Natural killer cell (primary cell): ENCODE data around the gene LRRC8C. TPM values are rescaled to one million over a fixed set of nuclear protein-coding genes. Genes with fewer than 3 reads are reported as not detected.
"Not testable (repeated sequence)": the region's sequence is repeated elsewhere in the genome, so short reads cannot be mapped to it uniquely, and the experiment has no call there.

Experiments
- ATAC-seq, 3 donors: fragments of 150-1000 bp in 2 of 3; fragments of 200-7000 bp in 1 of 3; cut with Tn5 transposase; 1 replicate in 1 of 3; 2 replicates in 2 of 3; pipeline ENCODE4 v1.10.0; 2021; ENCODE audit warnings: mild to moderate bottlenecking in 2 of 3, moderate library complexity in 2 of 3
- DNase-seq, 2 donors: peaks; one replicate each; pipeline versions ENCODE4 v3.0.0 to v3.0.0-alpha.2; 2013 to 2021; ENCODE audit warnings: mixed read lengths in 1 of 2
- H3K27ac ChIP-seq: one replicate; pipeline ENCODE4 v1.5.1; 2013; ENCODE audit warnings: mild to moderate bottlenecking, low read length
- H3K27me3 ChIP-seq: one replicate; pipeline ENCODE4 v1.6.1; 2013; ENCODE audit warnings: low read length; ENCODE audit not compliant: control insufficient read depth, insufficient read depth
- H3K36me3 ChIP-seq: one replicate; pipeline ENCODE4 v1.6.1; 2013; ENCODE audit warnings: low read length; ENCODE audit not compliant: control insufficient read depth, insufficient read depth
- H3K4me1 ChIP-seq: one replicate; pipeline ENCODE4 v1.6.1; 2013; ENCODE audit warnings: low read length; ENCODE audit not compliant: control insufficient read depth, insufficient read depth
- H3K4me3 ChIP-seq: one replicate; pipeline ENCODE4 v1.5.1; 2013; ENCODE audit warnings: low read length
- H3K9me3 ChIP-seq: one replicate; pipeline ENCODE4 v1.6.1; 2013; ENCODE audit warnings: low read length; ENCODE audit not compliant: control insufficient read depth, insufficient read depth
- H3K27ac Mint-ChIP-seq, 2 donors: one replicate each; pipeline ENCODE4 v1.8.0; 2022; ENCODE audit warnings: mild to moderate bottlenecking in 2 of 2, mixed read lengths in 2 of 2, moderate library complexity in 1 of 2
- H3K27me3 Mint-ChIP-seq, 2 donors: one replicate each; pipeline ENCODE4 v1.8.0; 2022; ENCODE audit warnings: low read depth in 2 of 2, mixed read lengths in 2 of 2
- H3K36me3 Mint-ChIP-seq: one replicate; pipeline ENCODE4 v1.8.0; 2022; ENCODE audit warnings: mixed read lengths
- H3K4me1 Mint-ChIP-seq, 2 donors: one replicate each; pipeline ENCODE4 v1.8.0; 2022; ENCODE audit warnings: mixed read lengths in 2 of 2
- H3K4me3 Mint-ChIP-seq: one replicate; pipeline ENCODE4 v1.8.0; 2022; ENCODE audit warnings: mild to moderate bottlenecking, moderate library complexity, mixed read lengths
- H3K9me3 Mint-ChIP-seq, 2 donors: one replicate each; pipeline ENCODE4 v1.8.0; 2022; ENCODE audit warnings: mixed read lengths in 2 of 2
- CTCF ChIP-seq: fragments of 200-600 bp; IDR thresholded peaks from one replicate; pipeline ENCODE4 v1.8.0; 2022; ENCODE audit warnings: antibody characterized with exemption
- WGBS: methylation state at CpG from one replicate; pipeline ENCODE4 v1.1.7; 2013; ENCODE audit warnings: missing lambda C conversion rate; ENCODE audit not compliant: insufficient coverage; 5-methylcytosine and 5-hydroxymethylcytosine counted together
- intact Hi-C: fragments of 100-400 bp; cut with micrococcal nuclease; formaldehyde crosslinking; loops from one replicate; pipeline ENCODE4 v1.14.2; 2022
- total RNA-seq, 4 donors: library from RNA; stranded (reverse); fragments of 120-200 nt in 1 of 4; gene quantifications; one replicate each; pipeline versions ENCODE4 v1.2.3 to v1.2.4, GENCODE V29; 2013 to 2022

The LRRC8C gene
- total RNA-seq, 3 donors from 2014 or later (not counting 1 experiment from before 2014, with no cell fraction given): 7.6 to 19.1 (median 15.1) TPM

- Mint-ChIP-seq H3K4me1 (no peaks in the 10 kb centered on the region), H3K36me3 (no peaks in the 10 kb centered on the region), H3K9me3 (no peaks in the 10 kb centered on the region), H3K4me3 (no peak overlapping the region), H3K27me3 (no peaks in the 10 kb centered on the region), H3K27ac (no peak overlapping the region)
- Histone ChIP-seq H3K27me3 (no peaks in the 10 kb centered on the region), H3K36me3 (peaks cover 3% of the 10 kb centered on the region), H3K27ac (no peak overlapping the region), H3K9me3 (no peaks in the 10 kb centered on the region), H3K4me3 (no peak overlapping the region), H3K4me1 (no peaks in the 10 kb centered on the region)
- intact Hi-C loops: no loop called here
- DNase-seq (no peak), ATAC-seq (no peak)
- no peak for TF ChIP-seq CTCF
- WGBS: 100% methylated on average over 1 of the region's 1 CpG
Measured at GRCh38 chr1:89588480-89588879, 44.4 kb upstream of the LRRC8C start.

DNA sequence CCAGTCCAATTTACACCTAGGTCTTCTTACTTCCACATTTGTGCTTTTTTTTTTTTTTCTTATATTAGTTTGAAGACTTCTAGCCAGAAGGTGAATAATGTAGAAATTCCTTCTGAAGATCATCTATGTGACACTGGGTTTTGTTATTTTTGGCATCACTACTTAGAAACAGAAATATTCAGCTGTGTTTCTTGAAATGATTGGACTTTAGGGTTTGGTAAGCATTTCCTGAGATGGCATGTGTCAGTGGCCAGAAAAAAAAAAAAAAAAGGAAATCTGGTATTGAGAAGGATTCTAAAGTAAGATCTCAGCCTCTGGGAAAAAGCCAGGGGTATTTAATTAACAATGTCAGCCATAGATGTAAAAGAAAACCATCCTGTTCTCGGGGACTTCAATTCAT, 43.4 kb upstream of the LRRC8C start:
- Mint-ChIP-seq H3K27me3 (no peaks in the 10 kb centered on the region), H3K27ac (no peak overlapping the region), H3K36me3 (no peaks in the 10 kb centered on the region), H3K4me3 (no peak overlapping the region), H3K9me3 (no peaks in the 10 kb centered on the region), H3K4me1 (no peaks in the 10 kb centered on the region)
- 92% methylated on average over 1 of the region's 1 CpG for WGBS
- ATAC-seq: no peak
- Histone ChIP-seq H3K4me3 (no peak overlapping the region), H3K27ac (no peak overlapping the region), H3K27me3 (no peaks in the 10 kb centered on the region), H3K9me3 (no peaks in the 10 kb centered on the region), H3K36me3 (no peaks in the 10 kb centered on the region), H3K4me1 (no peaks in the 10 kb centered on the region)
- no peak for DNase-seq
- intact Hi-C loops: no loop called here
- TF ChIP-seq CTCF: no peak

DNA sequence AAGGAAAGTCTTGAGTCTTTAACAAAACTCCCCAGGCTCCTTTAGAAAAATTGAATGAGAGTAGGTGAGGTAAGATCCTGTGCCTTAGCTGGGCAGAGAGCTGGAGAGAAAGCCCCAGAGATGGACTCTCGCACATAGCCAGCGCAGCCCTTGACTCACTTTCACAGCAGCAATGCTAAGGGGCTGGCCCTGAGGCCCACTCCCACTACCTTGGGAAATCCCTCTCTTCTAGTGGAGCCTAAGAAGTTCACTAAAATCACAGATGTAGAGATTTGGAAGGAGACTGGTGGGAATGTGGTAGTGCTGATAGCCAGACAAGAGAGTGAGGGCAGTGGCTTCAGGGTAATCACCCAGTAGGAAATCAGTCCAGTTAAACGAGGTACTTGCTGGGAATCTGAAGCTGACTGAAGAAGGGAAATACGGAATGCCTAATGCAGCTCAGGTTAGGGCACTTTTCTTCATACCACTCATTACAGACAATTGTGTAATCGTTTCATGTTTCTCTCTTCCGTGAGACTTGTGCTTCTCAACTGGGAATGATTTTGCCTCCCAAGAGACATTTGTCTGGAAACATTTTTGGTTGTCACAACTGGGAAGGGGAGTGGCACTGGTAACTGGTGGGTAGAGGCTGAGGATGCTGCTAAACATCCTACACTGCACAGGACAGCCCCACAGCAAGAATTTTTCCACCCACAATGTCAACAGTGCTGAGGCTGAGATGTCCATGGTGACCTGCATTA, 42.4 kb upstream of the LRRC8C start:
- no peaks in the 10 kb centered on the region for H3K9me3 Mint-ChIP-seq
- no peaks in the 10 kb centered on the region for H3K9me3 ChIP-seq
- intact Hi-C loops: no loop called here
- DNase-seq (no peak), ATAC-seq (no peak)
- H3K27ac ChIP-seq: no peak overlapping the region
- H3K27me3 ChIP-seq: no peaks in the 10 kb centered on the region
- H3K4me3 Mint-ChIP-seq: no peak overlapping the region
- H3K4me1 Mint-ChIP-seq: no peaks in the 10 kb centered on the region
- H3K27ac Mint-ChIP-seq: no peak overlapping the region
- 86% methylated on average over 6 of the region's 6 CpGs for WGBS
- H3K27me3 Mint-ChIP-seq: no peaks in the 10 kb centered on the region
- no peak overlapping the region for H3K4me3 ChIP-seq
- H3K36me3 ChIP-seq: no peaks in the 10 kb centered on the region
- TF ChIP-seq CTCF: no peak
- H3K36me3 Mint-ChIP-seq: no peaks in the 10 kb centered on the region
- H3K4me1 ChIP-seq: no peaks in the 10 kb centered on the region

DNA sequence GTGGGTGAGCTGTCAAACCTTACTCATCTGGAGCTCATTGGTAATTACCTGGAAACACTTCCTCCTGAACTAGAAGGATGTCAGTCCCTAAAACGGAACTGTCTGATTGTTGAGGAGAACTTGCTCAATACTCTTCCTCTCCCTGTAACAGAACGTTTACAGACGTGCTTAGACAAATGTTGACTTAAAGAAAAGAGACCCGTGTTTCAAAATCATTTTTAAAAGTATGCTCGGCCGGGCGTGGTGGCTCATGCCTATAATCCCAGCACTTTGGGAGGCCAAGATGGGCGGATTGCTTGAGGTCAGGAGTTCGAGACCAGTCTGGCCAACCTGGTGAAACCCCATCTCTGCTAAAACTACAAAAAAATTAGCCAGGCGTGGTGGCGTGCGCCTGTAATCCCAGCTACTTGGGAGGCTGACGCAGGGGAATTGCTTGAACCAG, 40.0 kb upstream of the LRRC8C start:
- H3K27me3 Mint-ChIP-seq, H3K9me3 Mint-ChIP-seq, H3K27ac Mint-ChIP-seq, H3K36me3 Mint-ChIP-seq, H3K36me3 ChIP-seq, H3K27ac ChIP-seq, H3K4me1 ChIP-seq, ATAC-seq, intact Hi-C loops, H3K9me3 ChIP-seq, DNase-seq, H3K4me3 Mint-ChIP-seq, H3K4me3 ChIP-seq, H3K27me3 ChIP-seq, H3K4me1 Mint-ChIP-seq: not testable (repeated sequence)
- WGBS: 91% methylated on average over 13 of the region's 13 CpGs
